Rectal smooth muscle tissue (tissue), 1 donor: ENCODE measurements around the gene SSPN.
A peak's percentile ranks its signal among the peaks of the same experiment; 100 is the strongest.

Source experiments
- H3K27ac ChIP-seq: one replicate; pipeline ENCODE4 v1.7.0; 2013; ENCODE audit warnings: low read depth, low read length, inconsistent platforms
- H3K27me3 ChIP-seq: one replicate; pipeline ENCODE4 v1.7.0; 2013; ENCODE audit warnings: low read length; ENCODE audit not compliant: control insufficient read depth, insufficient read depth
- H3K36me3 ChIP-seq: one replicate; pipeline ENCODE4 v1.7.0; 2013; ENCODE audit warnings: low read length; ENCODE audit not compliant: control insufficient read depth, insufficient read depth
- H3K4me1 ChIP-seq: one replicate; pipeline ENCODE4 v1.7.0; 2013; ENCODE audit warnings: low read length; ENCODE audit not compliant: control insufficient read depth, insufficient read depth
- H3K4me3 ChIP-seq: one replicate; pipeline ENCODE4 v1.7.0; 2013; ENCODE audit warnings: low read length
- H3K9ac ChIP-seq: one replicate; pipeline ENCODE4 v1.7.0; 2013; ENCODE audit warnings: low read length

Gene SSPN, protein sequence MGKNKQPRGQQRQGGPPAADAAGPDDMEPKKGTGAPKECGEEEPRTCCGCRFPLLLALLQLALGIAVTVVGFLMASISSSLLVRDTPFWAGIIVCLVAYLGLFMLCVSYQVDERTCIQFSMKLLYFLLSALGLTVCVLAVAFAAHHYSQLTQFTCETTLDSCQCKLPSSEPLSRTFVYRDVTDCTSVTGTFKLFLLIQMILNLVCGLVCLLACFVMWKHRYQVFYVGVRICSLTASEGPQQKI

DNA sequence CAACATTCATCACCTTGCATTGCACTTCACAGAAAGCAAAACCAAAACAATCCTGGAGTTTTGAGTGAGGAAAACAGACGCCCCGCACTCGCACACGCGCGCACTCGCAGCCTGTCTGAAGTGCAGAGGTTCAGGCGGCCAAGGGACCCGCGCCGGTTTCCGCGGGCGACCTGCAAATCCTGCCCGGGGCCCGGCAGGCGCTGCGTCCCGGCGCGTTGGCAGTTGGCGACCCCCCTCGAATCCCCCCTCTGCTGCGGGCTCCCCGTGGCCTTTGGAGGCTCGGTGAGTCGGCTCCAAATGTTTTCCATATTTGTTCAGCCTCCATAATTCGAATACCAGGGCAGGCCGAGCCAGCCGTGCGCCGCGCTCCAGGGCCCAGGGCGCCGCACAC lies at the start of gene SSPN:
TSS of gene SSPN (plus strand) at position 324 of the 391 bp plus-strand sequence. CDS start 100 bp downstream, outside the sequence.
- Histone ChIP-seq H3K27me3 (no peaks in the 10 kb centered on the region), H3K4me3 (peak within 1 kb of the TSS; percentile 61), H3K9ac (peak within 1 kb of the TSS; percentile 43), H3K27ac (peak within 1 kb of the TSS; percentile 72), H3K36me3 (no peaks in the 10 kb centered on the region), H3K4me1 (peaks cover 18% of the 10 kb centered on the region)

DNA sequence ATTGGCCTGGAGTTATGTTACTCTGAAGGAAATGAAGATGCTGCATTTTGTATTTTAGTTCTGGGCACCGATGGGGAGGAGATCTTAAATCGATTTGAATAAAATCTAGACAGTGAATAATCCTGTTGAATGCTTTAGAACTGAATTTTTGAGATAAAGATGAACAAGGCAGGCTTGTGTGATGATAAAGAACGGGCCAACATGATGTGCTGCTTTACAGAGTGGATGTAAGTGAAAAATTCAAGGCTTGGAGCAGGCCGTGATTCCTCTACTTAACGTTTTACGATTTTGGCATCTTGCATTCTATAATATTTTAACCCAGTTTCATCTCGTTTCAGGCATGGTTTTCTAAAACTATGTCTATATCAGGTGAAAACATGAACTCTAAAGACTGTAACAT lies 47.1 kb upstream of the SSPN start:
- Histone ChIP-seq H3K27ac (no peak overlapping the region), H3K4me1 (peaks cover 4% of the 10 kb centered on the region), H3K4me3 (no peak overlapping the region), H3K27me3 (no peaks in the 10 kb centered on the region), H3K9ac (no peak overlapping the region), H3K36me3 (no peaks in the 10 kb centered on the region)

DNA sequence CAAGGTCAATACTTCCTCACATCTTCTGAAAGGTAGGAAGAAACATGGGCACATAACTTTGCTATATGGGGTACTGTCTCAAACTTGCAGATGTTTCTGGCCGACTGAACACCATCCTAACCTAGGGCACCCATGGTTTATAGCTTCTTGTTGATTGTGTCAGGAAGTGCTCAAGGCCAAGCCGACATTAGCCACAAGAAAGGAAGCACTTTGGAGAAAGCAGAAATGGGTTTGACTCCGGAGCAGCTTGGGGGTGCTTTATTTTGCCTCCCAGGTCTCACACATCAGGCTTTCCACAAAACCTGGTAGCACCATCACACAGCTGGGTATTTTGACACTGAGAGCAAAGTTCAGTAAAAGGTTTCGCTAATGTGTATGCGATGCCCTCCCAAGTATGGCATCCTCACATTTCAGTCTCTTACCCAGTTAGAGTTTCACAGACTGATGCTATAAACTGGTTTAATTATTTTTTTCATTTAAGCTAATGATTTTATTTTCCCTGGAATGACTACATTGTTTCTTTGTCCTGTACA lies 45.3 kb upstream of the SSPN start:
- peaks cover 11% of the 10 kb centered on the region for H3K4me1 ChIP-seq
- no peak overlapping the region for H3K27ac ChIP-seq
- no peak overlapping the region for H3K4me3 ChIP-seq
- H3K27me3 ChIP-seq: no peaks in the 10 kb centered on the region
- H3K36me3 ChIP-seq: no peaks in the 10 kb centered on the region
- H3K9ac ChIP-seq: no peak overlapping the region

DNA sequence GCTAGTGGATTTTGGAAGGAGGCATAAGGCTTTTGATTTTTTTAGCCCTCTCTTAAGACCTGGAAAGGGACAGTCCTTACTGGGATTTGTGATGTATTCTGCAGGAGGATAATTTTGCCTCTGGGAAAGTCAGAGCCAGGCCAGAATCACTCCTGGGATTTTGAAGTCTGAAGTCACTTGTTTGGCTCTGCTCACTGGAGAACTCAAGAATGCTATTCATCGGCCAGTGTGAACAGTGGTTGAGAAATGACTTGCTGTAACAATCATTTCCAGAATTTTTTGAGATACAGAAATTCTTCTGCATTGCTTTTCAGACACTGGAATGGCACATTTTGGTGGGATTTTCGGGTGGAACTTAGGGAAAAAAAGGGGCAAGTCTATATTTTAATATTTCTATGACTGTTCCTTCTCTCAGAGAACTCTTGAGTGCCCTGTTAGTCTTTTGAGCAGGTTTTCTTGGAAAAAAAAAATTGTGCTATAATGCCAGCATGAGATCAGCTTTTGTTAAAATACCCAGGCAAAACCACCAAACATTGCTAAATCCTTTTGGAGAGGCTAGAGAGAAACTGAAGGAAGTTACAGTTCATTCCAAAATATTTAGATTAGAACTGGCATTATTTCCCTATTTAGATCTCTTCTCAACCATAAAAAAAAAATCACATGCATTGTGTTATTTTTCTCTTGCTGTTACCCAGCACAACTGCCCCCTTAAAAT lies 44.5 kb upstream of the SSPN start:
- Histone ChIP-seq H3K9ac (no peak overlapping the region), H3K4me1 (peaks cover 11% of the 10 kb centered on the region), H3K27me3 (no peaks in the 10 kb centered on the region), H3K27ac (no peak overlapping the region), H3K36me3 (no peaks in the 10 kb centered on the region), H3K4me3 (no peak overlapping the region)

DNA sequence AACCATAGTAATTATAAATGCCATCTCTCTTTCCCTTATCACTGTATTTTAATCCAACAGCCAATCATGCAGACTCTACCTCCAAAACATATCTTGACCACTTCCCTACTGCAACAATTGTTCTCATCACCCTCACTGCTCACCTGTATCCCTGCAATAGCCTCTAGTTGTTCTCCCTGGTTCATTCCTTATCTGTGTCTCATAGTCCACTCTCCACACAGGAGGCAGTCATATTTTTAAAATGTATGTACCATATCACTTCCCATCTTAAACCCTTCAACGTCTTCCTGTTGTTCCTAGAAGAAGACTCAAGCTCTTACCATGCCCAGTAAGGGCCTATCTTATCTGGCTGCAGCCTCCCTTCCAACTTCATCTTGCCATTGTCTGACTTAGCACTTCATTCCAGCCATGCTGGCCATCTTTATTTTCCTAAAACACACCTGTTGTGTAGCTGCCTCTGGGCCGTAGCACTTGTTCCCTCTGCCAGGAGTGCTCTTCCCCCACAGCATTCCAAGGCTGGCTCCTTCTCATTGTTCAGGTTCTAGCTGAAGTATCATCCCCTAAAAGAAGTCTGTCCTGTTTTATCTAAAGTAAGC lies 42.8 kb upstream of the SSPN start:
- H3K27ac ChIP-seq: no peak overlapping the region
- H3K4me1 ChIP-seq: peaks cover 11% of the 10 kb centered on the region
- H3K36me3 ChIP-seq: no peaks in the 10 kb centered on the region
- no peak overlapping the region for H3K4me3 ChIP-seq
- H3K9ac ChIP-seq: no peak overlapping the region
- no peaks in the 10 kb centered on the region for H3K27me3 ChIP-seq

DNA sequence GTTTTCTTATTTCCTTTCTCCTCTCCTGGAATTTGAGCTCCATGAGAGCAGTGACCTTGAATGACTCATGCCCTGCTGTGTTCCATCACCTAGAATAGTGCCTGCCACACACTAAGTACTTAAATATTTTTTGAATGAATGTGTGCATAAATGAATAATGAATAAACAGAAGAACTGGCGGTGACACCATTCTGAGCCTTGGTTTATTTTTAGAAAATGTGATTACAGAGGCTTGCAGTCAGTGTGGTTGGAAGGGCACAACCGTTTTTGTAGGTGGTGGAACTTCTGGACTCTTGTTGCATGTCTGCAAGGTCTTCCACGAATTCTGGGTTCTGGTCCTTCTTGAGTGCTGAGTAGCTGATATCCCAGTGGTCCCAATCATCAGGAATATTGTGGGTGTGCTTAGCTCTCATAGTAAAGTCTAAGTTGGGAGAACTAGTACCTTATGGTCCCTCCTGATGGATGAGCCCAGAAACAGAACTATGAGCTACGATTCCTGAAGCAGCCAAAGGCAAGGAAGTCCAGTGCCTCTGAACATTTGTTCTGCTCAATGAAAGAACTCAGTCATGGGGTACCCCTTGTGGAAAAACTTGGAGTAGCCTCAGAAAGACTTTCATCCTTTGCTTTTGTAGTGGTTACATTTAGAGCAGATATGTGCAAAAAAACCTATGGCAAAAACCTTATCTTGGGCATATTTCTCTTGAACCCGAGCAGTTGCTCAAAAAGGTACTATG lies 41.8 kb upstream of the SSPN start:
- H3K36me3 ChIP-seq: no peaks in the 10 kb centered on the region
- H3K27ac ChIP-seq: no peak overlapping the region
- H3K9ac ChIP-seq: no peak overlapping the region
- H3K4me1 ChIP-seq: peaks cover 11% of the 10 kb centered on the region
- no peak overlapping the region for H3K4me3 ChIP-seq
- H3K27me3 ChIP-seq: no peaks in the 10 kb centered on the region

DNA sequence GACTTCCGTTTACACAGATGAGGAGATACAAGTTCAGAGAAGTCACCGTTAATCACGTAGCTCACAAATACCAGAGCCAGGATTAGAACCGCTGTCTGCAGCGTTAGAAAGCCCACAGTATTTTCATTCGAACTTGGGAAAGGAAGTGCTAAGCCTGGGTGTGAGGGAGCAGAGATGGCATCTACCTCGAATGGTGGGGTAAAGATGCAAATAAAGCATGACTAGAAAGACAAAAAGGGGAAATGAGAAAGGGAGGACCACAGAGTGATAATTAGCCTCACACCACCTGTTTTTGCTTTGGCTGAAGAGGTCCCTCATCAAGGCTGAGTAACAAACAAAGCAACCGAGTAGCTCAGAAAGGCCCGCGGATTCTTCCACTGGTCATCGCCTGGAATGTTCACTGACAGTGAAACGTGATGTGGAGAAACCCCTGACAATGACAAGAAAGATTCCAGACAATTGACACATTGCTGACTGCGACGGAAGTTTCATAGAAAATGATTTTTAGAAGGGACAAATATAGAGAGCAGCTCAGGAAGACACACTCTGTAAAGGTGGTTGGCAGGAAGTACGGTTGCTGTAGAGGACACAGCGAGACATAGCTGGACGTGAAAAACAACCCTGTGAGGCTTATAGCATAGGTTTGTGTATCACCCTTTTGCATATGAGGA lies 39.0 kb upstream of the SSPN start:
- no peak overlapping the region for H3K9ac ChIP-seq
- no peaks in the 10 kb centered on the region for H3K27me3 ChIP-seq
- no peaks in the 10 kb centered on the region for H3K36me3 ChIP-seq
- peaks cover 11% of the 10 kb centered on the region for H3K4me1 ChIP-seq
- no peak overlapping the region for H3K4me3 ChIP-seq
- H3K27ac ChIP-seq: no peak overlapping the region

DNA sequence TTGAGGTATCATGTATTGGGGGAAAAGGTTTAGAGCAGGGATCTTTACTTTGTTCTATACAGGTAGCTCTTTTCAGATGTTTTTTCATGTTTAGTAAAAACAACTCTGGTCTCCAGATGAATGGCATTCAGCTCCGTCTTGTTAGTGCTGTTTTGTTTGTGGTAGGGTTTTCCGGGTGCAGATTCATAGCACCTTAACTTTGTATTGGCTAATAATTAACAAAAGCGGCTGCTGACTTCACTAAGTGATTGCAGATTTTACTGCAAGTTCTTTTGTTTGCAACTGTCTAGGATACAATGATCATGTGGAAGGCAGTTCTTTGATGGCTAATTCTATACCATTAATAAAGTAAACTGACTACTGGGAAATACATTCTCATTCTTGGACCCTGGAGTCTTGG lies 38.4 kb upstream of the SSPN start:
- Histone ChIP-seq H3K4me1 (peaks cover 11% of the 10 kb centered on the region), H3K4me3 (no peak overlapping the region), H3K27me3 (no peaks in the 10 kb centered on the region), H3K36me3 (no peaks in the 10 kb centered on the region), H3K9ac (no peak overlapping the region), H3K27ac (no peak overlapping the region)

DNA sequence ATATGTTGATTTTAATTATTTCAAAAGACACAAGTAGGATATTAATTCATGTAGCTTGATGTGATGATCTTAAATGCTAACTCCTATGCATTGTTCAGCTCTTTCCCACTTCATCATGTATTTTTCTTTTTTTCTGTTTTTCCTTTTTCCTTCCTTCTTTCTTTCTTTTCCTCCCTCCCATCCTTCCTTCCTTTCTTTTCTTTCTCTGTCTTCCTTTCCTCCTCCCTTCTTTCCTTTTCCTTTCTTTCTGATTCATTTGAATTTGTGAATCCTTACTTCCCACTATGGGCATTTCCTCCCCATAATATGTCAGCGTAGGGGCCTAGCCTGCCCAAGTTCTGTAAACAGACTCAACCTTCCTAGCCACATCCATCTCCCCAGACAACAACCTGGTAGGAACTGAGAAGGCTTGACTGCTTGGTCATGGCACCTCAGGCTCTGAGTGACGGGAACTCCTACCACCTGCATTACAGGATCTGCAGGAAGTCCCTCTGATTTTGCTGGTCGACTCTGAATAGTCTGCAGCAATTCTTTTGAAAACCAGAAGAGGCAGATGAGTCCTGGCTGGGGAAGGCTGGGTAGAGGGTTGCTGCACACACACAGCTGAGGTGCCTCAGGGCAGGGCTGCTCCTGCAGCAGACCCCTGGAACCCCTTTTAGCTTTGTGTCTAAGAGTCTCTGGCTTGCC lies 37.2 kb upstream of the SSPN start:
- H3K4me1 ChIP-seq: peaks cover 7% of the 10 kb centered on the region
- no peaks in the 10 kb centered on the region for H3K36me3 ChIP-seq
- no peak overlapping the region for H3K27ac ChIP-seq
- no peak overlapping the region for H3K4me3 ChIP-seq
- H3K9ac ChIP-seq: no peak overlapping the region
- no peaks in the 10 kb centered on the region for H3K27me3 ChIP-seq

DNA sequence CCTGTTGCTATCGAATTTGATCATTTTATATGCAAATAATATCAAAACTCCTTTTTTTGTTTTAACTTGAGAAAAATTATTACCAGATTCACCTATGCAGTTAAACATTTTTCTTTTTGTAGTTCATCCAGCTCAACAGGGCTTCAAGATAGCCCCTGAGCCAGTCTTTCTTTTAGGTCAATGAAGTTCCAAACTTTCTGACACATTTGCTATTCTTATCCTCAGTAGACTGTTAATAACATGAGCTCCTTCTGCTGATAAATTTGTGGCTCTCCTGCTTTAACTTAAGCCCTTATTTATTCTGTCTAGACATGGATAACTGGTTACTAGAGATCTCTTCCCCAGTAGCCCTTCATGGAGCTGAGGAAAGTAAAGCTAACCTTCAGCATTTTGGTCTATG lies 33.2 kb upstream of the SSPN start:
- H3K4me3 ChIP-seq: no peak overlapping the region
- no peaks in the 10 kb centered on the region for H3K36me3 ChIP-seq
- no peak overlapping the region for H3K27ac ChIP-seq
- H3K27me3 ChIP-seq: no peaks in the 10 kb centered on the region
- no peaks in the 10 kb centered on the region for H3K4me1 ChIP-seq
- no peak overlapping the region for H3K9ac ChIP-seq

DNA sequence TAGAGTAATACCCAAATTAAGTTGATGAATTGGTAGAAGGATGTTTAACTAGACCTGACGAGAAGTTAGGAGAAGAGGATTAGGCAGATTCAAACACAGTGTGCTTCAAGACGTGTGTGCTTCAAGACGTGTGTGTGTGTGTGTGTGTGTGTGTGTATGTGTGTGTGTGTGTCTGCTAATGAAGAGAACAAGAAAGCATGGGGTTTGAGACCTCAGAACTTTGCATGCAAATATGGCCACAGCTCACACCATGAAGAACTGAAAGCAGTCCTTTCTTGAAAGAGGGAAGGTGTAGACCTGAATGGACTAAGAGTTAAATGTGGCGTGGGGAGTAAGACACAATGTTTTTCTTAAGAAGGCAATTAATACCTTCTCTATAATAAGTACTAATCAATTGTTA lies 32.5 kb upstream of the SSPN start:
- Histone ChIP-seq H3K27me3 (no peaks in the 10 kb centered on the region), H3K4me3 (no peak overlapping the region), H3K27ac (no peak overlapping the region), H3K4me1 (no peaks in the 10 kb centered on the region), H3K9ac (no peak overlapping the region), H3K36me3 (no peaks in the 10 kb centered on the region)
